KMS-11 (cell line): ENCODE measurements around the gene NUBP2.

ENCODE experiments used
- H2AFZ ChIP-seq: fragments of 200-600 bp; sonication (generic); 2 replicates; pipeline ENCODE4 v1.6.1; 2016; ENCODE audit warnings: antibody characterized with exemption, mixed run types, low read depth
- H3K27ac ChIP-seq: fragments of 200-600 bp; sonication (generic); 2 replicates; pipeline ENCODE4 v1.6.1; 2016; ENCODE audit warnings: mild to moderate bottlenecking, mixed run types
- H3K27me3 ChIP-seq: fragments of 200-600 bp; sonication (generic); 2 replicates; pipeline ENCODE4 v1.6.1; 2017; ENCODE audit warnings: mild to moderate bottlenecking, low read depth, mixed run types, moderate library complexity; ENCODE audit not compliant: insufficient read depth
- H3K36me3 ChIP-seq: fragments of 200-600 bp; sonication (generic); 2 replicates; pipeline ENCODE4 v1.6.1; 2017; ENCODE audit warnings: mild to moderate bottlenecking, mixed run types; ENCODE audit not compliant: insufficient read depth
- H3K4me1 ChIP-seq: fragments of 200-600 bp; sonication (generic); 2 replicates; pipeline ENCODE4 v1.6.1; 2016; ENCODE audit warnings: mild to moderate bottlenecking, low read depth, mixed run types; ENCODE audit not compliant: poor library complexity, severe bottlenecking
- H3K4me2 ChIP-seq: fragments of 200-600 bp; sonication (generic); 2 replicates; pipeline ENCODE4 v1.7.0; 2016; ENCODE audit warnings: mild to moderate bottlenecking, mixed run types
- H3K4me3 ChIP-seq: fragments of 200-600 bp; sonication (generic); IDR thresholded peaks from 2 replicates; pipeline ENCODE4 v1.6.1; 2017; ENCODE audit warnings: low read depth, low read length, mixed read lengths; ENCODE audit not compliant: insufficient read depth
- H3K79me2 ChIP-seq: fragments of 200-600 bp; sonication (generic); 2 replicates; pipeline ENCODE4 v1.6.1; 2016; ENCODE audit warnings: low read depth, mixed run types; ENCODE audit not compliant: insufficient read depth
- H3K9ac ChIP-seq: fragments of 200-600 bp; sonication (generic); 2 replicates; pipeline ENCODE4 v1.6.1; 2016; ENCODE audit warnings: mild to moderate bottlenecking, mixed run types
- H4K20me1 ChIP-seq: fragments of 200-600 bp; sonication (generic); 2 replicates; pipeline ENCODE4 v1.6.1; 2016; ENCODE audit warnings: mild to moderate bottlenecking, mixed run types; ENCODE audit not compliant: insufficient read depth
- TF ChIP-seq, protein P1 (sequence below): fragments of 200-600 bp; sonication (generic); conservative IDR thresholded peaks from 2 replicates; pipeline ENCODE4 v1.6.1; 2017; ENCODE audit warnings: low read depth, mild to moderate bottlenecking, antibody characterized with exemption, low read length, moderate library complexity, mixed read lengths

NUBP2 gene

DNA sequence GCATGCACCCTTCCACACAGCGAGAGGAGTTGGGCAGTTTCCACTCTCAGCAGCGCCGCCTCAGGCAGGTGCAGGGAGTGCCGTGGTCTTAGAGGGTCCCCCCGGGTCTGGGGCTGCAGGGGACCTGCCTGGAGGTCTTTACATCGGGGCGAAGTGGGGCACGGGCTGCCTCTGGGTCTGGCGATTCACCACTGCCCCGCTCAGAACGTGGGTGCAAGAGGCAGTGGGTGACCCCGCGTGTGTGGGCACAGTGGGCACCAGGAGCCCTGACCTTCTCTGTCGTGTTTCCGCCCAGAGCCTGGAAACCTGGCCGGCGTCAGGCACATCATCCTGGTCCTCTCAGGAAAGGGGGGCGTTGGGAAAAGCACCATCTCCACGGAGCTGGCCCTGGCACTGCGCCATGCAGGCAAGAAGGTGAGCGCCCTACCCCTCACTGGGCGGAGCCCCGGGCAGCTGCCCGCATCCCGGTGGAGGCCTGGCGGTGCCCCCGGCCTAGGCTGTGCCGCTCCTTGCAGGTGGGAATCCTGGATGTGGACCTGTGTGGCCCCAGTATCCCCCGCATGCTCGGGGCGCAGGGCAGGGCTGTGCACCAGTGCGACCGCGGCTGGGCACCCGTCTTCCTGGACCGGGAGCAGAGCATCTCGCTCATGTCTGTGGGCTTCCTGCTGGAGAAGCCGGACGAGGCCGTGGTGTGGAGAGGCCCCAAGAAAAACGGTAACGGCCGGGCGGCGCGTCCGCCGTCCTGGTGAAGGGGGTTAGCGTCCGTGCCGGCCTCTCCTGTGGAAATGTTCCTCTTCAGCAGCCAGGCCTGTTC, 3.7 kb downstream of the NUBP2 start:
- Histone ChIP-seq H3K27me3 (no peaks in the 10 kb centered on the region), H4K20me1 (no peaks in the 10 kb centered on the region), H3K36me3 (no peaks in the 10 kb centered on the region), H3K4me2 (no peak overlapping the region), H3K79me2 (peaks cover 35% of the 10 kb centered on the region), H2AFZ (no peak overlapping the region), H3K9ac (no peak overlapping the region), H3K27ac (no peak overlapping the region), H3K4me1 (peaks cover 7% of the 10 kb centered on the region), H3K4me3 (no peak overlapping the region)
- TF ChIP-seq, protein P1, sequence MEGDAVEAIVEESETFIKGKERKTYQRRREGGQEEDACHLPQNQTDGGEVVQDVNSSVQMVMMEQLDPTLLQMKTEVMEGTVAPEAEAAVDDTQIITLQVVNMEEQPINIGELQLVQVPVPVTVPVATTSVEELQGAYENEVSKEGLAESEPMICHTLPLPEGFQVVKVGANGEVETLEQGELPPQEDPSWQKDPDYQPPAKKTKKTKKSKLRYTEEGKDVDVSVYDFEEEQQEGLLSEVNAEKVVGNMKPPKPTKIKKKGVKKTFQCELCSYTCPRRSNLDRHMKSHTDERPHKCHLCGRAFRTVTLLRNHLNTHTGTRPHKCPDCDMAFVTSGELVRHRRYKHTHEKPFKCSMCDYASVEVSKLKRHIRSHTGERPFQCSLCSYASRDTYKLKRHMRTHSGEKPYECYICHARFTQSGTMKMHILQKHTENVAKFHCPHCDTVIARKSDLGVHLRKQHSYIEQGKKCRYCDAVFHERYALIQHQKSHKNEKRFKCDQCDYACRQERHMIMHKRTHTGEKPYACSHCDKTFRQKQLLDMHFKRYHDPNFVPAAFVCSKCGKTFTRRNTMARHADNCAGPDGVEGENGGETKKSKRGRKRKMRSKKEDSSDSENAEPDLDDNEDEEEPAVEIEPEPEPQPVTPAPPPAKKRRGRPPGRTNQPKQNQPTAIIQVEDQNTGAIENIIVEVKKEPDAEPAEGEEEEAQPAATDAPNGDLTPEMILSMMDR, result no peak

DNA sequence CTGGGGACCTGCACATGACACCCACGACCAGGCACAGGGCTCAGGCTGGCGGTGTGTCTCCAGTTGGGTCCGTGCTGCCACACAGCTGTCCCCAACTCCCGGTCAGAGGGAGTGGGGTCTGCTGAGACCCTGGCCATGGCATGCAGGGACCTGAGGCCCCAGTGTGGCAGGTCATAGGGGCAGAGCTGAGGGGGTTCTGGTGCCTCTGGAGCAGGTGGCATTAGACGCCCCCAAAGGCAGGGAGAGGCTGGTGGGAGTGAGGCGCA, 4.2 kb downstream of the NUBP2 start:
- Histone ChIP-seq H3K9ac (no peak overlapping the region), H3K79me2 (peaks cover 35% of the 10 kb centered on the region), H3K36me3 (no peaks in the 10 kb centered on the region), H3K4me1 (peaks cover 7% of the 10 kb centered on the region), H2AFZ (no peak overlapping the region), H3K4me3 (no peak overlapping the region), H3K27me3 (no peaks in the 10 kb centered on the region), H3K27ac (no peak overlapping the region), H3K4me2 (no peak overlapping the region), H4K20me1 (no peaks in the 10 kb centered on the region)
- TF ChIP-seq, protein P1, result no peak

DNA sequence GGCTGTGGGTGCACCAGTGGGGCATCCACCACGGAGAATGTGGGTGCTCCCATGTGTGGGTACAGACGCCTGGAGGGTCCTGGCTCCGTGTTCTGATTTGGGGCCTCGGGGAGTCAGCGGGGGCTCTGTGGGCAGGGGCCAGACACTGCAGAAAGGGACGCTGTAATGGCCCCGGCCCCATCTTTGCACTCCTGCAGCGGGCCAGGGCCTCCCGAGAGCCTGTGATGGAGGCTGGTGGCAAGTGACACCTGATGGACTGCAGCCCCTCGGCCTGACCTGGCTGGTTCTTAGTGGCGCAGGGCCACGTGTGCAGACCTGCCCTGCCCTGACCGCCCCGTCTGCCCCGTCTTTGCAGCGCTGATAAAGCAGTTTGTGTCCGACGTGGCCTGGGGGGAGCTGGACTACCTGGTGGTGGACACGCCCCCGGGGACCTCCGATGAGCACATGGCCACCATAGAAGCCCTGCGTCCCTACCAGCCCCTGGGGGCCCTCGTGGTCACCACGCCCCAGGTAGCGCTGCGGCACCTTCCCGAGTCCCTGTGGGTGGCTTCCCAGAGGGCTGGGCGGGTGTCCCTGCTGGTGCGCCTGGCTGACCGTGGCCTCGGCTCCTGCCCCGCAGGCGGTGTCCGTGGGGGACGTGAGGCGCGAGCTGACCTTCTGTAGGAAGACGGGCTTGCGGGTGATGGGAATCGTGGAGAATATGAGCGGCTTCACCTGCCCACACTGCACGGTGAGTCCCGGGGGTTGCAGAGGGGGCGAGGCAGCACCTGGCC, 4.7 kb downstream of the NUBP2 start:
- Histone ChIP-seq H3K4me2 (no peak overlapping the region), H3K36me3 (no peaks in the 10 kb centered on the region), H3K27ac (no peak overlapping the region), H2AFZ (no peak overlapping the region), H3K27me3 (no peaks in the 10 kb centered on the region), H3K4me1 (peaks cover 7% of the 10 kb centered on the region), H3K79me2 (peaks cover 35% of the 10 kb centered on the region), H3K4me3 (no peak overlapping the region), H4K20me1 (no peaks in the 10 kb centered on the region), H3K9ac (no peak overlapping the region)
- TF ChIP-seq, protein P1, result no peak

DNA sequence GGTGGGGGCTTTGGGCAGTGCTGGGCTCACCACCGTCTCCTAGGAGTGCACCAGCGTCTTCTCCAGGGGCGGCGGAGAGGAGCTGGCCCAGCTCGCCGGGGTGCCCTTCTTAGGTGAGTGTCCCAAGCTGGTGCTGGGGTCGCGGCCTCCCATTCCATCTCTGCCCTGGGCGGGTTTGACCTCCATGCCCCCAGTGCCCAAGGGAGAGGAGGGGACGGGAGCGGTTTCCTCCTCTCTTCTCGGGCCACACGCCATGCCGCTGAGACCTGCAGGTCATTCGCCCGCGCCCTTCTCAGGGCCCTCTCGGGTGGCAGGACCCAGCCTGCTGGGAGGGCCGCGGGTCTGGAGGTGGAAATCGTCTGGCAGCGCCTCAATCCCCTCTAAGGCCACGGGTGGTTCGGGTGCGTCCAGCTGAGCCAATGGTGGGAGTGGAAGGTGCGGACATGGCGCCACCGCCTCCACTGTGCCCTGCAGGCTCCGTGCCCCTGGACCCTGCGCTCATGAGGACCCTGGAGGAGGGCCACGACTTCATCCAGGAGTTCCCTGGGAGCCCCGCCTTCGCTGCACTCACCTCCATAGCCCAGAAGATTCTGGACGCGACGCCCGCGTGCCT, 5.4 kb downstream of the NUBP2 start:
- TF ChIP-seq, protein P1, result no peak
- Histone ChIP-seq H3K36me3 (no peaks in the 10 kb centered on the region), H3K4me3 (no peak overlapping the region), H4K20me1 (no peaks in the 10 kb centered on the region), H3K9ac (no peak overlapping the region), H3K27ac (no peak overlapping the region), H3K4me2 (no peak overlapping the region), H3K27me3 (no peaks in the 10 kb centered on the region), H3K79me2 (peaks cover 32% of the 10 kb centered on the region), H2AFZ (no peak overlapping the region), H3K4me1 (peaks cover 7% of the 10 kb centered on the region)
